A673 (cell line): ENCODE data around the gene LCE4A.

Source experiments
- EZH2 ChIP-seq: fragments of 200-600 bp; sonication (generic); IDR thresholded peaks from 2 replicates; pipeline ENCODE4 v1.6.1; 2017; ENCODE audit warnings: borderline replicate concordance, low read depth, mild to moderate bottlenecking, mixed read lengths, antibody characterized with exemption, low read length; ENCODE audit not compliant: poor library complexity, severe bottlenecking
- TF ChIP-seq, protein P1 (sequence below): fragments of 300-800, 200-600 bp; sonication (generic); conservative IDR thresholded peaks from 2 replicates; pipeline ENCODE4 v1.5.1; 2017; ENCODE audit warnings: low read depth, mild to moderate bottlenecking, antibody characterized with exemption, low read length, moderate library complexity, mixed read lengths

- TF ChIP-seq, protein P1, sequence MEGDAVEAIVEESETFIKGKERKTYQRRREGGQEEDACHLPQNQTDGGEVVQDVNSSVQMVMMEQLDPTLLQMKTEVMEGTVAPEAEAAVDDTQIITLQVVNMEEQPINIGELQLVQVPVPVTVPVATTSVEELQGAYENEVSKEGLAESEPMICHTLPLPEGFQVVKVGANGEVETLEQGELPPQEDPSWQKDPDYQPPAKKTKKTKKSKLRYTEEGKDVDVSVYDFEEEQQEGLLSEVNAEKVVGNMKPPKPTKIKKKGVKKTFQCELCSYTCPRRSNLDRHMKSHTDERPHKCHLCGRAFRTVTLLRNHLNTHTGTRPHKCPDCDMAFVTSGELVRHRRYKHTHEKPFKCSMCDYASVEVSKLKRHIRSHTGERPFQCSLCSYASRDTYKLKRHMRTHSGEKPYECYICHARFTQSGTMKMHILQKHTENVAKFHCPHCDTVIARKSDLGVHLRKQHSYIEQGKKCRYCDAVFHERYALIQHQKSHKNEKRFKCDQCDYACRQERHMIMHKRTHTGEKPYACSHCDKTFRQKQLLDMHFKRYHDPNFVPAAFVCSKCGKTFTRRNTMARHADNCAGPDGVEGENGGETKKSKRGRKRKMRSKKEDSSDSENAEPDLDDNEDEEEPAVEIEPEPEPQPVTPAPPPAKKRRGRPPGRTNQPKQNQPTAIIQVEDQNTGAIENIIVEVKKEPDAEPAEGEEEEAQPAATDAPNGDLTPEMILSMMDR: no peak
- TF ChIP-seq EZH2: no peak
Observed at GRCh38 chr1:152757747-152758146, 49.8 kb downstream of the LCE4A start, which contains the start of gene KPRP.
